Caco-2 (cell line): ENCODE measurements around the gene SALL3. TPM values are rescaled to one million over a fixed set of nuclear protein-coding genes. Genes with fewer than 3 reads are reported as not detected.

Source experiments
- BruUV-seq: library from RNA; stranded (reverse); fragments of 400-500 nt; replicated peaks from 2 replicates; lab custom pipeline; 2021; lab: Mats Ljungman, UMichigan
- CTCF ChIA-PET: fragments of 300-600 bp; sonication (Branson Sonifier 250); formaldehyde crosslinking; loops from one replicate; lab custom pipeline; 2022; ENCODE audit warnings: antibody characterized with exemption; lab: Charles Lee
- POLR2A ChIA-PET: fragments of 300-600 bp; sonication (Branson Sonifier 250); formaldehyde crosslinking; loops from one replicate; lab custom pipeline; 2022; ENCODE audit warnings: antibody characterized with exemption; lab: Charles Lee
- DNase-seq, 2 experiments: peaks; one replicate each; pipeline versions ENCODE4 v3.0.0 to v3.0.0-alpha.2; 2020 to 2022
- H3K27me3 ChIP-seq: replicated peaks from 2 replicates; pipeline ENCODE4 v1.6.0; 2011; ENCODE audit warnings: low read length; ENCODE audit not compliant: control insufficient read depth, insufficient read depth
- H3K36me3 ChIP-seq: 2 replicates; pipeline ENCODE4 v1.5.1; 2011; ENCODE audit warnings: low read length; ENCODE audit not compliant: control insufficient read depth, insufficient read depth
- H3K4me1 ChIP-seq: fragments of 250-450 bp; sonication (Bioruptor Pico); 2 replicates; pipeline ENCODE4 v1.5.1; 2020; ENCODE audit warnings: mild to moderate bottlenecking
- H3K4me3 ChIP-seq: 2 replicates; pipeline ENCODE4 v1.5.1; 2011; ENCODE audit warnings: low read depth, mild to moderate bottlenecking, control low read depth, low read length
- H3K9me3 ChIP-seq: fragments of 250-450 bp; sonication (Bioruptor Pico); 2 replicates; pipeline ENCODE4 v1.5.1; 2020; ENCODE audit warnings: mild to moderate bottlenecking, moderate library complexity
- H3K27ac Mint-ChIP-seq: one replicate; pipeline ENCODE4 v1.8.0; 2022; ENCODE audit warnings: mixed read lengths; ENCODE audit not compliant: unreplicated experiment
- H3K27me3 Mint-ChIP-seq: one replicate; pipeline ENCODE4 v1.8.0; 2022; ENCODE audit warnings: mixed read lengths; ENCODE audit not compliant: insufficient read depth, unreplicated experiment
- H3K36me3 Mint-ChIP-seq: one replicate; pipeline ENCODE4 v1.8.0; 2022; ENCODE audit warnings: mild to moderate bottlenecking, mixed read lengths; ENCODE audit not compliant: insufficient read depth, unreplicated experiment
- H3K4me1 Mint-ChIP-seq: one replicate; pipeline ENCODE4 v1.8.0; 2022; ENCODE audit warnings: low read depth, mixed read lengths; ENCODE audit not compliant: unreplicated experiment
- H3K4me3 Mint-ChIP-seq: one replicate; pipeline ENCODE4 v1.8.0; 2022; ENCODE audit warnings: mild to moderate bottlenecking, moderate library complexity, mixed read lengths; ENCODE audit not compliant: unreplicated experiment
- H3K9me3 Mint-ChIP-seq: one replicate; pipeline ENCODE4 v1.8.0; 2022; ENCODE audit warnings: mixed read lengths; ENCODE audit not compliant: unreplicated experiment
- intact Hi-C: fragments of 100-400 bp; cut with micrococcal nuclease; formaldehyde crosslinking; loops from one replicate; pipeline ENCODE4 v1.10.0; 2022; ENCODE audit not compliant: unreplicated experiment
- total RNA-seq: library from RNA; stranded (reverse); gene quantifications from 2 replicates; pipeline ENCODE4 v1.2.3, GENCODE V29; 2022
- TF ChIP-seq, protein P1 (sequence below), 2 experiments: fragments of 200-600 bp in 1 of 2; IDR thresholded peaks; 1 replicate in 1 of 2; 2 replicates in 1 of 2; pipeline versions ENCODE4 v1.5.1 to v1.8.0; 2011 to 2022; ENCODE audit warnings: antibody characterized with exemption in 1 of 2, control low read depth in 1 of 2, inconsistent platforms in 1 of 2, low read depth in 1 of 2, low read length in 1 of 2, mild to moderate bottlenecking in 1 of 2, moderate library complexity in 1 of 2; ENCODE audit not compliant: insufficient read depth in 1 of 2, severe bottlenecking in 1 of 2, unreplicated experiment in 1 of 2

The SALL3 gene
- total RNA-seq, 1 experiment from 2014 or later = not detected

DNA sequence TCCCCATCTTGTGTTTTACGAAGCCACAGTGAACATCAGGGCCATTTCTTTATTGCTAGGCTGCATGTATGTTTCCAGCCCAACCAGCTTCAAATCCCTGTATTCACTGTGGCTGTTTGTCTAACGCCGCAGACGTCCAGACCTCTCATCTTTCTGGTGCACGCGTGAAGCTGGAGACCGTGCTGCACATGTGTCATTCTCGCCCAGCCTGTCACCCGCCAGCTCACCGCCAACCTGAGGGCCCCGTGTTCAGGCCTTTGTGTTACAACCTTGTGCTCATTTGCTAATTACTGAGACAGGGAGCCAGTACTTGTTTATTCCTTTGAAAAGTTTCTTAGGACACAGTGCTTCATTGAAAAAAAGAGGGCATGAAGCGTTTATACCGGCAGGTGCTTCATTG lies 21.4 kb downstream of the SALL3 start:
- no TSS peak for BruUV-seq
- Histone ChIP-seq H3K4me3 (no peak overlapping the region), H3K27me3 (no peaks in the 10 kb centered on the region), H3K4me1 (no peaks in the 10 kb centered on the region), H3K36me3 (no peaks in the 10 kb centered on the region), H3K9me3 (no peaks in the 10 kb centered on the region)
- intact Hi-C loops = no loop called here
- Mint-ChIP-seq H3K27me3 (no peaks in the 10 kb centered on the region), H3K36me3 (no peaks in the 10 kb centered on the region), H3K27ac (no peak overlapping the region), H3K9me3 (no peaks in the 10 kb centered on the region), H3K4me1 (no peaks in the 10 kb centered on the region), H3K4me3 (no peak overlapping the region)
- POLR2A ChIA-PET = no interaction called here
- DNase-seq = no peak
- CTCF ChIA-PET = no interaction called here
- TF ChIP-seq, protein P1, sequence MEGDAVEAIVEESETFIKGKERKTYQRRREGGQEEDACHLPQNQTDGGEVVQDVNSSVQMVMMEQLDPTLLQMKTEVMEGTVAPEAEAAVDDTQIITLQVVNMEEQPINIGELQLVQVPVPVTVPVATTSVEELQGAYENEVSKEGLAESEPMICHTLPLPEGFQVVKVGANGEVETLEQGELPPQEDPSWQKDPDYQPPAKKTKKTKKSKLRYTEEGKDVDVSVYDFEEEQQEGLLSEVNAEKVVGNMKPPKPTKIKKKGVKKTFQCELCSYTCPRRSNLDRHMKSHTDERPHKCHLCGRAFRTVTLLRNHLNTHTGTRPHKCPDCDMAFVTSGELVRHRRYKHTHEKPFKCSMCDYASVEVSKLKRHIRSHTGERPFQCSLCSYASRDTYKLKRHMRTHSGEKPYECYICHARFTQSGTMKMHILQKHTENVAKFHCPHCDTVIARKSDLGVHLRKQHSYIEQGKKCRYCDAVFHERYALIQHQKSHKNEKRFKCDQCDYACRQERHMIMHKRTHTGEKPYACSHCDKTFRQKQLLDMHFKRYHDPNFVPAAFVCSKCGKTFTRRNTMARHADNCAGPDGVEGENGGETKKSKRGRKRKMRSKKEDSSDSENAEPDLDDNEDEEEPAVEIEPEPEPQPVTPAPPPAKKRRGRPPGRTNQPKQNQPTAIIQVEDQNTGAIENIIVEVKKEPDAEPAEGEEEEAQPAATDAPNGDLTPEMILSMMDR (IDR thresholded peaks at IDR 0.05; ENCODE audit: insufficient read depth in 1 of 2, low read depth in 1 of 2, low read length in 1 of 2, severe bottlenecking in 1 of 2, unreplicated experiment in 1 of 2) = no peak

DNA sequence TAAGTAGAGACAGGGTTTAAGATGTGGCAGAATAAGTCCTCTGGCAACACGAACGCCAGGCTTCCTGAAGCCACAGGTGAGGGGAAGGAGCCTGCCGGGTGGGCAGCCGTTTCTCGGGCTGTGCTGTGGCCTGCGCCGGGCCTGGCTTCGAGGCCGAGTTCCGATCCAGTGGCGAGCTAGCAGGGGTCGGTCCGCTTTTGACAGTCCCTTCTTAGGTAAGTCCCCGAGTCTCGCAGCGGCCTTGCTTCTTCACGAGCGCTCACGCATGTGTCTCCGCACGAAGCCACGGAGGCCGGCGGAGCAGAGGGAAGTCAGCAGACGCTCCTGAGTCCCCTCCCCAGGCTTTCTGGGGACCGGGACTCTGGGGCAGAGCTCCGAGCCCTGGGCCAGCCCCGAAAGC lies 26.0 kb downstream of the SALL3 start:
- H3K9me3 Mint-ChIP-seq = no peaks in the 10 kb centered on the region
- H3K4me3 Mint-ChIP-seq = no peak overlapping the region
- Histone ChIP-seq H3K4me3 (no peak overlapping the region), H3K36me3 (no peaks in the 10 kb centered on the region), H3K27me3 (no peaks in the 10 kb centered on the region), H3K4me1 (no peaks in the 10 kb centered on the region), H3K9me3 (no peaks in the 10 kb centered on the region)
- ChIA-PET POLR2A (no interaction called here), CTCF (no interaction called here)
- H3K27me3 Mint-ChIP-seq = no peaks in the 10 kb centered on the region
- H3K27ac Mint-ChIP-seq = no peak overlapping the region
- no peak for DNase-seq
- no peaks in the 10 kb centered on the region for H3K36me3 Mint-ChIP-seq
- H3K4me1 Mint-ChIP-seq = no peaks in the 10 kb centered on the region
- BruUV-seq = no TSS peak
- intact Hi-C loops = no loop called here
- TF ChIP-seq, protein P1 (IDR thresholded peaks at IDR 0.05; ENCODE audit: insufficient read depth in 1 of 2, low read depth in 1 of 2, low read length in 1 of 2, severe bottlenecking in 1 of 2, unreplicated experiment in 1 of 2) = no peak

DNA sequence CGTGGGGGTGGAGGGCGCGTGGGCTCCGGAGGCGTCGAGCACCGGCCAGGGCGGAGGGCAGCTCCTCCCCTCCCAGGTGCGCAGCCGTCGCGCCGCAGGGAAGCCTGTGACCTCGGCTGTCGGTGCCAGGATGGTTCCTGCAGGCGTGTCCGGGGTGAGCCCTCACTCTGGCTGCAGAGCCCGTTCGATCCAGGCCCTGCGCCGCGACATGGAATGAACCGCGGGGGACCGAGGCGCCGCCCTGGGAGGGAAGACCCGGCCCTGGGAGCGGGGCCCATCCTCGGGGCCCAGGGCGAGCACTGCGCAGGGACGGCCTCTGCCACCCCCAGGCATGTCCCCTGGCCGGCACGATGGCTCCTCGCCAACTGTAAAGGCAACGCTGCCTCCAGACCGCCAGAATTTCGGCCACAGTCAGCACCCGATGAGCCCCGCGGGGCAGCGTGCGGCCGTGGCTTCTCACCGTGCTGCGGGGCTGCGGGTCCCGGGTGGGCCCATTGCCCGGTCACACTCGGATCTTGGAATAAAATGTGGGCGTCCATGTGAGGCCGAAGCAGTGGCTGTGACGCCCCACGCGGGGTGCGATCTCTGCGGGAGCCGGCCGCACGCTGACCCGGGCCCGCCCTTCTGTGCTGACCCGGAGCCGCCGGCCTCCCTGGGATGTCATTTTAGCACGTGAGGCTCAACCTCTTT lies 26.6 kb downstream of the SALL3 start:
- H3K9me3 Mint-ChIP-seq = no peaks in the 10 kb centered on the region
- no peaks in the 10 kb centered on the region for H3K9me3 ChIP-seq
- no peaks in the 10 kb centered on the region for H3K36me3 ChIP-seq
- no peaks in the 10 kb centered on the region for H3K36me3 Mint-ChIP-seq
- H3K27me3 ChIP-seq = no peaks in the 10 kb centered on the region
- intact Hi-C loops = no loop called here
- H3K4me3 Mint-ChIP-seq = no peak overlapping the region
- POLR2A ChIA-PET = no interaction called here
- no peak overlapping the region for H3K4me3 ChIP-seq
- TF ChIP-seq, protein P1 (IDR thresholded peaks at IDR 0.05; ENCODE audit: insufficient read depth in 1 of 2, low read depth in 1 of 2, low read length in 1 of 2, severe bottlenecking in 1 of 2, unreplicated experiment in 1 of 2) = no peak
- CTCF ChIA-PET = no interaction called here
- peaks cover 2% of the 10 kb centered on the region for H3K27me3 Mint-ChIP-seq
- DNase-seq = no peak
- no peaks in the 10 kb centered on the region for H3K4me1 ChIP-seq
- H3K4me1 Mint-ChIP-seq = no peaks in the 10 kb centered on the region
- no TSS peak for BruUV-seq
- no peak overlapping the region for H3K27ac Mint-ChIP-seq
